GM12875 (cell line): ENCODE measurements around the gene LMO7.

Experiments used
- H3K4me3 ChIP-seq: one replicate; pipeline ENCODE4 v1.5.1; 2011; ENCODE audit warnings: low read depth, low read length, control low read depth
- TF ChIP-seq, protein P1 (sequence below): IDR thresholded peaks from 2 replicates; pipeline ENCODE4 v1.5.1; 2011; ENCODE audit warnings: low read depth, mild to moderate bottlenecking, control low read depth, inconsistent platforms, low read length, moderate library complexity, borderline replicate concordance; ENCODE audit not compliant: insufficient read depth

The LMO7 gene

DNA sequence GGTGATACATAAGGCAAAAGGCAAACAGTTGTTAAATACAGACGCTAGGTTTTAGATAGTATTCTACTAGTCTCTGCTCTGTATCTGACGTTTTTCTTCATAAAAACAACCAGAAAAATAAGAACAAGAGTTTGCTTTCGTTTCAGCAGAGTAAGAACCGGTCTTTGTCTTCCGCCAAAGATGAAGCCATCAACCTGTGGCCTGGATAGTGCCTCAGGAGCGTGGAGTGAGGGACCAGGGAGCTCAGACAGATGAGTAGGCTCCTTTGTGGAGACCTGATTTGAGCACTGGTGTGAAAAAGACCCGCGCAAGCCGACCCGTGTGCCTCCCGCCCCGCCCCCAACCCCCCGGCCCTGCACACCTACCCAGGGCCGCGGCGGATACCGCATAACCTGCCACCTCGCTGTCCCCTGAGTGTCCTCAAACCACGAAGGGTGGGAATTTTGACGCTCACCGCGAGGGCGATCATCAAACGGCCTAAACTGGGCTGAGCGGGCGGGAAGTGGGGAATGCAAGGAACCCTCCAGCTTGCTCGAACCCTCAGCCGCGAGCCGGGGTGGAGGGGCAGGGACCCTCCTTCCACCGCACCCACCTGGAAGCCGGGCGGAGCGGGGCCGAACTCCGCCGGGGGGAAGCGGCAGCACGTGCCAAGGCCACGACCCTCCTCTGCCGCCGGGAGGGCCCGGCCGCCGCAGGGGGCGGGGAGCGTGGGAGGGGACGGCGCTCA lies 866 bp upstream of the LMO7 start:
- H3K4me3 ChIP-seq: peak overlapping the region; percentile 81
- TF ChIP-seq, protein P1, sequence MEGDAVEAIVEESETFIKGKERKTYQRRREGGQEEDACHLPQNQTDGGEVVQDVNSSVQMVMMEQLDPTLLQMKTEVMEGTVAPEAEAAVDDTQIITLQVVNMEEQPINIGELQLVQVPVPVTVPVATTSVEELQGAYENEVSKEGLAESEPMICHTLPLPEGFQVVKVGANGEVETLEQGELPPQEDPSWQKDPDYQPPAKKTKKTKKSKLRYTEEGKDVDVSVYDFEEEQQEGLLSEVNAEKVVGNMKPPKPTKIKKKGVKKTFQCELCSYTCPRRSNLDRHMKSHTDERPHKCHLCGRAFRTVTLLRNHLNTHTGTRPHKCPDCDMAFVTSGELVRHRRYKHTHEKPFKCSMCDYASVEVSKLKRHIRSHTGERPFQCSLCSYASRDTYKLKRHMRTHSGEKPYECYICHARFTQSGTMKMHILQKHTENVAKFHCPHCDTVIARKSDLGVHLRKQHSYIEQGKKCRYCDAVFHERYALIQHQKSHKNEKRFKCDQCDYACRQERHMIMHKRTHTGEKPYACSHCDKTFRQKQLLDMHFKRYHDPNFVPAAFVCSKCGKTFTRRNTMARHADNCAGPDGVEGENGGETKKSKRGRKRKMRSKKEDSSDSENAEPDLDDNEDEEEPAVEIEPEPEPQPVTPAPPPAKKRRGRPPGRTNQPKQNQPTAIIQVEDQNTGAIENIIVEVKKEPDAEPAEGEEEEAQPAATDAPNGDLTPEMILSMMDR: no peak

DNA sequence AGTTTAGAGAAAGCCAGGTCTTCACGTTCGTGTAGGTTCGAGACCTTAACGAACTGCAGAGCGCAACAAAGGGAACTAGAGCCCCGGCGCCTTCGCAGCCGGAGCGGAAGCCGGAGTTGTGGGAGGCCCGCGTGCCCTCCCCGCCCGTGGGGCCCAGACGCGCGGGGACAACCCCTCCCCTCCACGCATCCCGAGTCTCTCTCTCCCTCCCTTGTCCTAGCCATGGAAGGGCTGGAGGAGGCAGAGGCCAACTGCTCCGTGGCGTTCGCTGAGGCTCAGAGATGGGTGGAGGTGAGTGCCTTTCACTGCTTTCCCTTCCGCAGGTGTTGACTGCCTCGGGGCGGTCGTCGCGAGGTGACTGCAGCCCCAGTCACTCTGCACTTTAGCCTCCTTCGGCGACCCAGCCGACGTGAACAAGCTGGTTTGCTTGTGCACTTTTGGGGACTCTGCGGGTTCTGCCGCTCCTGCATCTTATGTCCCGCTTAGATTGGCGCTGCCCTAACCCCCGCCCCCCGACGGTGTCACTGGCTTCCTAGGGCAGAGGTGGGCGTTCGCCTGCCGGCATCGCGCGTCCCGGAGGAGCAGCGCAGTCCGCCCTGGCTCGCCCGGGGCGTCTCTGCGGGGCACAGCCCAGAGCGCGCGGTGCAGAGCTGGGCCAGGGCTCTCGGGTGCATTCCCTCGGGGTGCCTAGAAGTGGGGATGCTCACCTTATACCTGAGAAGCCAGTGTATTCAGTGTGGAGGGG lies 478 bp downstream of the LMO7 start:
- TF ChIP-seq, protein P1: no peak
- H3K4me3 ChIP-seq: peak overlapping the region; percentile 81

DNA sequence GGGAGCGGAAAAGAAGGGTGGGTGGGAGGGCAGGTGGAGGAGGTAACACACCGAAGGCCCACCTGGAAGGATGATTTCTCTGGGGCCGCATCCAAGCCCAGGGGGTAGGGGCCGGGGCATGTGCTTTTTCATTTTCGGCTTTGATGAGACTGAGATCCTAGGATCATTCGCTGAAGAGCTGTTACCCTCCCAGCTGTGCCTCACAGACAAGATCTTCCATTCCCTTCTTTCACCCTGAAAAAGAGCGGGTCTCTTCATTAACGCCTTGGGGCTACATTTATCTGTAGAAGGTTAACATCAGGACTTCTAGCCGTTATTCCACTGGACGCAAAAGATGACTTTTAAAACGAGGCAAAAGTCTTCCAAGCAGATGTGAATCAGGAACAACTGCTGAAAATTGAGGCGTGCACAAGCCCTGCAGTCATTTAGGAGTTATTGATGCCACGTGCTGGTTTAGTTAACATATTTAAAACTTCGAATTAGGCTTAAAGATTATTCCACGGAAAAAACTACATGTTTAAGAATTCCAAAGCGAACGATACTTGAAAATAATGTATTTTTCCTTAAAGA lies 1.1 kb downstream of the LMO7 start:
- peak overlapping the region; percentile 81 for H3K4me3 ChIP-seq
- TF ChIP-seq, protein P1: no peak

DNA sequence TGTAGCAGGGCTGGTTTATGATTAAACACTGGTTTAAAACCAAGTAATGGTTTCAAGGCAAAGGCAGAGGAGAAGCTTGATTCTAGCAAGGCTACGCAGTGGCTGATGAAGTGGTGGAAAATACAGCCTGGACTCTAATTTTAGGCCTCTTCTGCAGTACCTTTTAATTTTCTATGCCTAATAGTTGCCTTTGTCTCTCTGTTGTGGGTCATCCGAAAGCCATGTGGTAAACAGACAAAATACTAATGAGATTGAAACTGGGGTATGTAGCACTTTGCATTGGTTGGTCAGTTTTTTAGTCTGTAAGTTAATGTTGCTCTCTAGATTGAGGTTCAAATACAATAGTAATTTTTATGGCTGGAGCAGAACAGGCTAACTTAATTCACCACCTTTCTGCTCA lies 3.3 kb downstream of the LMO7 start:
- TF ChIP-seq, protein P1: no peak
- no peak overlapping the region for H3K4me3 ChIP-seq

DNA sequence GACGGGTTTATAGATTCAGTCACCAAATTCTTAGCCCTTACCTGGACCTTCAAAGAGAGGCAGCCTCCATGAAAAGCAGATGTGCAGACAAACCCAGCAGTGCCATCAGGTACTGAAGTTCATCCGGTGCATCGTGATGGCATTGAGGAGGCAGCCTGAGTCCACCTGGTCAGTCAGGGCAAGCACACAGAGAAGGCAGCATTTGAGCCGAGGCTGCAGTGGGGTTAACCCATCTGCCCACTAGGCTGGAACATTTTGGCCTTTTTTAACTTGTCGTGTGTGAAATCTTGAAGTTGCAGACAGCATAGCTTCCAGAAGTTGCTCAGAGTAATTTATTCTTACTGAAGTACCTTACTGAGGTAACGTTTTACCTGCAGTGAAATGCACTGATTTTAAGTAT lies 4.9 kb downstream of the LMO7 start:
- no peak overlapping the region for H3K4me3 ChIP-seq
- TF ChIP-seq, protein P1: no peak

DNA sequence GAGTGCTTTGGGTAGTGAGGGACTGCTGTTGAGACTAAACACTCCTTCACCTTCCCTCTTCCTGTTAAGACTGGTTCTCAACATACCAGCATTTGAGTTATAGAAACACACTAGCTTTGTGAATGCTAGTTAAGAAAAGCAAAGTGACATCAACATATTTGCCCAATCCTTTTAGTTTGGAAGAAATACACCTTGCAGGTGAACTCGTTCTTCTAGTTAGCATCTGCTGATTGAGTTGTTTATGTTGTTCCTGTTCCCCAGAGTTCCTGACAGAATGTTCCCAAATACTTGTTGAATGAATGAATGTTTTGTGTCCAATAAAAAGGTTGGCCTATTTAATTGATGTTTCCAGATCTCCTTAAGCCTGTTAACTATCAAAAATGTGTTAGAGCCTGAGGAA lies 7.1 kb downstream of the LMO7 start:
- TF ChIP-seq, protein P1: no peak
- no peak overlapping the region for H3K4me3 ChIP-seq
